Fibroblast of mammary gland (primary cell): Measurements from ENCODE around the gene APOL6.

Experiments
- DNase-seq: peaks from one replicate; pipeline ENCODE4 v3.0.0-alpha.2; 2010; ENCODE audit warnings: low read depth
- H3K4me3 ChIP-seq: 2 replicates; pipeline ENCODE4 v1.5.1; 2011; ENCODE audit warnings: low read depth, mild to moderate bottlenecking, low read length, moderate library complexity; ENCODE audit not compliant: control insufficient read depth
- CTCF ChIP-seq: conservative IDR thresholded peaks from 2 replicates; pipeline ENCODE4 v1.5.1; 2011; ENCODE audit warnings: low read depth, low read length, inconsistent platforms; ENCODE audit not compliant: control insufficient read depth, insufficient read depth

The APOL6 gene

DNA sequence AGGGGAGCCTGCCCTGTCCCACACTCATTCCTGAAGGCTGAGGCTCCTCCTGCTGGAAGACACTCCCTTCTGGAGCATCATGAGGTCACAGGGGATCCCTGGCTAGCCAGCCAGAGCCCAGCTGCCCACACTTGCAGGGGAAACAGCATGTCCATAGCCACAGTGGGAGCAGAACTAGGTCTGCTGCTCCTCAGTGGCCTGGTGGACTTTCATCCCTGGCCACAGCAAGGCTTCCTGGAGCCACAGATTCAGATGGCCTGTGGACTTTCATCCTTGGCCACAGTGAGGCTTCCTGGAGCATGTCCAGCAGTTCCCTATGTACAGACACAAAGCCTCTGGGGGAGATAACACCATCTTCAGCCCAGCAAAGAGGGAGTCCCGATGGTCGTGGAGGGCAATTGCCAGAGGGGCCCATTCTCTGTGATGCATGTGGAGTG lies 5.9 kb upstream of the APOL6 start:
- no peak for TF ChIP-seq CTCF
- DNase-seq = peak; percentile 44
- H3K4me3 ChIP-seq = no peak overlapping the region

DNA sequence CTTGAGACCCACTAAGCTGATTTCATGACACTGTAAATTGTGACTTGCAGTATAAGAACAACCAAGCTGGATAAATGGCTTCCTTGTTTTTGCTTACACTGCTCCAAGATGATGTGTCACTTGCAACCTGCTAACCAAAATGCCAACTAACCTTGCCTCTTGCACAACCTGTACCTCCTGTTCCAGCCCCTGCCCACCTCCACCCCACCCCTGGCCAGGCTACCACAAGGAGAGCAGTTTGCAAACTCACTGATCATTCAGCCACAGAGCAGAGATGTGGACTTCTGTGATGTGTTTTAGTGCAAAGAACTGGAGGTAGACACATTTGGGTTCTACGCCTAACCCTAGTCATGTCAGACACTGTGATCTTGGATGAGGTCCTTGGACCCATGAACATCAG lies 4.3 kb upstream of the APOL6 start:
- no peak for TF ChIP-seq CTCF
- DNase-seq = no peak
- no peak overlapping the region for H3K4me3 ChIP-seq

DNA sequence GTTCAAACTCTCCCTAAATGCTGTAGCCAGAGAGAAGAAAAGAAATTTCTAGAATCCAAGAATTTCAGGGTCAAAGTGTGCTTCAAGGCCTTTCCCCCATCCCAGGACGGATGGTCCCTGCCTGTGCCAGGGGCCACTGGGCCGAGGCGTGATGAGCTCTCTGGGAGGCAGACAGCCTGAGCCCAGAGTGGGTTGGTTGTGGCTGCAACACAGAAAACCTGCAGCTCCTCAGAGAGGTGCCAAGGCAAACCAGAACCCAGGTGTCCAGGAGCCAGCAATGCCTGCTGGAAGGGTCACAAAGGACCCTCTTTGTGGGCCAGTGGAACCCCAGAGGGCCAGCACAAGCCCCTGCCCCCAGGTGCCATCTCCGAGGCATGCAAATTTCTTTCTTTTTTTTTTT lies 2.6 kb upstream of the APOL6 start:
- no peak for TF ChIP-seq CTCF
- no peak overlapping the region for H3K4me3 ChIP-seq
- DNase-seq = no peak

- TF ChIP-seq CTCF = no peak
- peak overlapping the region; percentile 68 for H3K4me3 ChIP-seq
- DNase-seq = no peak
Observed at GRCh38 chr22:35649026-35649553, 844 bp downstream of the APOL6 start.

DNA sequence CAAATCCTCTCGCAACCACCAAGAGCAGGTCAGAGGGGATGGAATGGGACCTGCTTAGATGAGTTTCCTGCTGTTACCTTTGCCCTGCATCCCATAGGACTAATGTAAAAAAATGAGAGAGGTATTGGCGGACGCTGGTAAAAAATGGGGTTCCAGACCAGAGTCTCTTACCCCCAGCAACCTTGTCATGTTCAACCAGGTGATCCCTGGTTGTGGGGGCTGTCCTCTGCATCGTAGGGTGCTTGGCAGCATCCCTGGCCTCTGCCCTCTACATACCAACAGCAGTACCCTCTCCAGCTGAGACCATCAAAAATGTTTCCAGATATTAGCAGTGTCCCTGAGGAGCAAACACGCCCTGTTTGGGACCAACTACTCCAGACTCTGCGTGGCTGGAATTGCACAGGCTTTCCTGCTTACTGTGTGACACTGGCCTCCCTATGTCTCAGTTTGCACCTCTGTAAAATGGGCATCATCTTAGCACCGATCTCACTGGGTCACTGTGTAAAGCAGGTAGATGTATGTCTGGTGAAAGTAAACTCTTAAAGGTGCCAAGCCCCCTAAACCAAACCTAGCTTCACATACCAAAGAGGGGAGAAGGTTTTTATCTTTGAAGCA lies 1.5 kb downstream of the APOL6 start:
- no peak overlapping the region for H3K4me3 ChIP-seq
- no peak for TF ChIP-seq CTCF

GRCh38 chr22:35651085-35651484 lies 2.8 kb downstream of the APOL6 start:
- TF ChIP-seq CTCF = no peak
- no peak overlapping the region for H3K4me3 ChIP-seq
- no peak for DNase-seq

More for the DNA sequence above, 1.5 kb downstream of the APOL6 start:
- no peak for DNase-seq
